GM18526 (cell line): ENCODE results near the gene CEBPA.

Experiments used
- POLR2A ChIP-seq: IDR thresholded peaks from 3 replicates; pipeline ENCODE4 v1.6.1; 2011; ENCODE audit not compliant: insufficient read length; ENCODE audit errors: extremely low read depth

The CEBPA gene

DNA sequence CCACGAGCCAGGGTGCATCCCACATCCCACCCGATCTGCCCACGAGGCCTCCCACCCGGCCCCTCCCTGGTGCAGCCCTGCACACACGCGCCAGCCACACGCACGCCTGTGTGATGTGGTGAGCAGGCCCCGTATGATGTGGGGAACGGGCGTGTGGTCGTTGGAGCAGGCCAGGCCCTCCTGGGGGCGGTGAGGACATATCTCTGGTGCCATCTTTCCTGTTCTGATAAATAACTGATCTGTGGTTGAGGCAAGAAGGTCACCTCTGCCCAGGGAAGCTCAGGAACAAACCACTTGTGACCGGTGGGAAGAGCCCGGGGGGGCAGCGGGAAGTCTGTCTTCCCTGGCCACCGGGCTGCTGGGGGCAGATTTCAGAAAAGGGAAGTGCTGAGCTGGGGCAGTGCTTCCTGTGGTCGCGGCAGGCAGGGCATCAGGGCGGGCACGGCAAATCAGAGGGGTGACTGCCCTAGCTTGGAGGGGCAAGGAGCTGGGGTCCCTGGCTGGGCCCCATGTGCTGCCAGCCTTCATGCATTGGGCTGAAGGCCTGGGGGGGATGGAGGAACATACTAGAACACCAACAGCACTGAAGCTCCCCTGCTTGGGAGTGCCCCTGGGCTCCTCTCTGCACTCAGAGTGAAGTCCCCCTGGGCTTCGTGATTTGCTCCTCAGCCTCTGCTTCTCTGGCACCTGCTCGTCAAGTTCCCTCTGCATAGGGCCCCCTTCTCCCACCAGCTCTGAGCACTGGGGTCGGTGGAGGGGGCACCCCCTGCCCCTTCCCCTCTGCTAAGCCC is 41.5 kb downstream of the CEBPA start:
- no peak for TF ChIP-seq POLR2A

GRCh38 chr19:33259539-33259938 is 42.8 kb downstream of the CEBPA start:
- no peak for TF ChIP-seq POLR2A

GRCh38 chr19:33257828-33258227 is 44.5 kb downstream of the CEBPA start:
- no peak for TF ChIP-seq POLR2A

DNA sequence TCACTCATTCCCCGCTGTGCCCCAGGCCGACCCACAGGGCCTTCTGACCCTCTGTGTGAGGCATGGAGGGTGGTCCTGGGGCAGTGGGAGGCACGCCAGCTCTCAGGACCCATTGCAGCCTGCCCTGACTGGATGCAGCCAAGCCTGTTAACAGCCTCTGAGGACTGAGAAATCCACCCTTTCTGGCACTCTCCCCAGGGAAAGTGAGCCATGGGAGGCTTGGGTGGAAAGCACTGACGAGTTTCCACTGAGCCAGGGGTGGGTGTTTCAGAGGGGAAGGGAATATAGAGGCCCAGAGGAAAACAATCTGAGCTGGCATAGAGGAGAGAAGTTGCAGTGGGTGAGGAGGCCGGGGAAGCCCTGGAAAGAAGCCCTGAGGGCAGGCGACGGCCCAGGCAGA is 46.1 kb downstream of the CEBPA start:
- TF ChIP-seq POLR2A, result no peak

GRCh38 chr19:33255781-33256180 is 46.6 kb downstream of the CEBPA start:
- no peak for TF ChIP-seq POLR2A

DNA sequence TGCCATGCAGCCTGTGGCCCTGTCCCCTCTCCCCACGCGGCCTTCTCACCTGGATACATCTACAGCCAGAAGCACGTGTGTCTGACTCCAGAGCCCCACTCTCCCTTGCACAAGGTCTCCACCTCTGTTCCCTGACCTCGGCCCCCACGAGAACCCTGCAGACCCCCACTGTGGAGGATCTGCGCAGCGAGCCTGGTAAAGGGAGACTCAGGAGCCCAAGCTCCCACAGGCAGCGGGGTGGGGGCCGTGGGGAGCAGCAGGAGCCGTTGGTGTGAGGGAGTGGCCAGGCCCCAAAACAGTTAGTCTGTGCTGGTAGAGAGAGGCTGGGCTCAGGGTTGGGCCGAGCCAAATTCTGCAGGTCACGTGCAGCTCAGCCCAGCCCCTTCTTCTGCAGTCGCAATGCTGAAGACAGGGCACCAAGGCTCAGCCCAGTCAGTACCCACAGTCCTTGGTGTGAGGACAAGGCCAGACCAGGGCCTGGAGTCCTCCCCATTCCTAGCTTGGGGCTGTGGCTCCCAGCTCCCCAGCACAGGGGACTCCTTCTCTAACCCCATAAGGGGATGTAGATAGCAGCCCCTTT is 48.0 kb downstream of the CEBPA start:
- TF ChIP-seq POLR2A, result no peak

GRCh38 chr19:33252971-33253370 is 49.4 kb downstream of the CEBPA start:
- no peak for TF ChIP-seq POLR2A

DNA sequence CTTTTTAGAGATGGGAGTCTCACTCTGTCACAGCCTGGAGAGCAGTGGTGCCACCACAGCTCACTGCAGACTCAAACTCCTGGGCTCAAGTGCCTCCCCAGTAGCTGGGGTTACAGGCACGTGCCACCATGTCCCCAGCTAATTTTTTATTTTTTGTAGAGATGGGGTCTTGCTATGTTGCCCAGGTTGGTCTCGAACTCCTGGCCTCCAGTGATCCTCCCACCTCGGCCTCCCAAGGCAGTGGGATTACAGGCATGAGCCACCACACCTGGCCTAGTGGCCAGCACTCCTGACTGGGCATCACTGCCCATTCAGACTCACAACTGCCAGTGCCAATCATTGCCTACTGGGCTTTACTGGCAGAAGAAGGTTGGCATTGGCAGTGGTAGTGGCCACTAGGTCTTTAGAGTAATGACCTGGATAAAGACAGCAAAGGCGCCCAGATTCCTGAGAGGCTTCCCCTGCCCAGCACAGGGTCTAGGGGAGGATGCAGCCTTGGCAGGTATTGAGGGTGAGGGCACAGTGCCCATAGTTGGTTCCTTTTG is 49.8 kb downstream of the CEBPA start:
- no peak for TF ChIP-seq POLR2A

DNA sequence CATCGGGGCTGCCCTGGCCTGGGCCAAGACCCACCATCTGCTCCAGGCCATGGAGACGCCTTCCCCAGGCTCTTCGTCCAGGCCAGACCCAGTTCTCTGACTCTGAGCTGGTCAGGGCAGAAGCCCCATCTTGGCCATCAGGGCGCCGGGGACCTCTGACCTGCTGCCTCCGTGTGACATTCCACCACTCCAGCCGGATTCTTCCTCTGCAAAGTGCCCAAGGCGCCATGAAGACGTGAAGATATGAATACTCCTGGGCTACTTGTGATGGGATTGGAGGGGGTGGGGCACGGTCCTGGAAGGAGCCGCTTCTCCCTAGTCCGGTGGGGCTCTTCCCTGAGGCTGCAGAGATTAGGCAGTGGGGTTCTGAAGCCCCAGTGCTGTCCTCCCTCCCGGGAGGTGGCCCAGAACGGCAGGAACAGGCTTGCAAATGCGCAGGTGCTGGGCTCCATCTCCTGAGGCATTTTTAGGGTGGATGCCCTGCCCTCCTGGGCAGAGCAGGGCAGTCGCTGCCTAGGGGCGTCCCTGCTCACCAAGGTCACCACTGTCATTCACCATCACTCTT is 50.7 kb downstream of the CEBPA start:
- no peak for TF ChIP-seq POLR2A

GRCh38 chr19:33251076-33251475 is 51.3 kb downstream of the CEBPA start:
- no peak for TF ChIP-seq POLR2A

- no peak for TF ChIP-seq POLR2A
Observed at GRCh38 chr19:33250500-33250899, 51.8 kb downstream of the CEBPA start.
